HG02588 (cell line): Measurements from ENCODE around the gene PAOX.

ENCODE experiments used
- ATAC-seq: cut with Tn5 transposase; IDR thresholded peaks from one replicate; pipeline ENCODE4 v1.9.1; 2021; ENCODE audit warnings: mild to moderate bottlenecking, moderate library complexity; ENCODE audit not compliant: unreplicated experiment

The PAOX gene

GRCh38 chr10:133349577-133350011 lies 29.5 kb upstream of the PAOX start:
- no peak for ATAC-seq

GRCh38 chr10:133350283-133350949 lies 28.6 kb upstream of the PAOX start:
- no peak for ATAC-seq

- ATAC-seq: no peak
These were observed 28.1 kb upstream of the PAOX start for GRCh38 chr10:133350950-133351329.

GRCh38 chr10:133351408-133352318 lies 27.4 kb upstream of the PAOX start:
- ATAC-seq: no peak

- ATAC-seq: no peak
These were observed 25.7 kb upstream of the PAOX start for GRCh38 chr10:133353202-133353959.

GRCh38 chr10:133353988-133354605 lies 25.0 kb upstream of the PAOX start:
- no peak for ATAC-seq

GRCh38 chr10:133354672-133355240 lies 24.3 kb upstream of the PAOX start:
- ATAC-seq: no peak

GRCh38 chr10:133355266-133355665 lies 23.8 kb upstream of the PAOX start:
- no peak for ATAC-seq

- ATAC-seq: no peak
These were observed 23.1 kb upstream of the PAOX start for GRCh38 chr10:133355991-133356390.

- no peak for ATAC-seq
These were observed 22.3 kb upstream of the PAOX start for GRCh38 chr10:133356549-133357284.

GRCh38 chr10:133357285-133358161 lies 21.5 kb upstream of the PAOX start, which contains the start of gene FUOM:
Gene FUOM (minus strand): TSS chr10:133358019. CDS start chr10:133358007, 12 bp downstream.
- ATAC-seq: peak; percentile 62

- ATAC-seq: peak; percentile 3
These were observed 20.7 kb upstream of the PAOX start for GRCh38 chr10:133358162-133358924.

GRCh38 chr10:133358925-133359310 lies 20.1 kb upstream of the PAOX start:
- ATAC-seq: no peak

GRCh38 chr10:133359554-133359971 lies 19.5 kb upstream of the PAOX start:
- ATAC-seq: no peak

GRCh38 chr10:133359972-133360610 lies 19.0 kb upstream of the PAOX start:
- ATAC-seq: no peak

GRCh38 chr10:133361227-133361626 lies 17.8 kb upstream of the PAOX start:
- ATAC-seq: no peak

GRCh38 chr10:133361773-133362441 lies 17.2 kb upstream of the PAOX start:
- ATAC-seq: no peak
